ENCODE data around the gene KRI1.

Gene KRI1

DNA sequence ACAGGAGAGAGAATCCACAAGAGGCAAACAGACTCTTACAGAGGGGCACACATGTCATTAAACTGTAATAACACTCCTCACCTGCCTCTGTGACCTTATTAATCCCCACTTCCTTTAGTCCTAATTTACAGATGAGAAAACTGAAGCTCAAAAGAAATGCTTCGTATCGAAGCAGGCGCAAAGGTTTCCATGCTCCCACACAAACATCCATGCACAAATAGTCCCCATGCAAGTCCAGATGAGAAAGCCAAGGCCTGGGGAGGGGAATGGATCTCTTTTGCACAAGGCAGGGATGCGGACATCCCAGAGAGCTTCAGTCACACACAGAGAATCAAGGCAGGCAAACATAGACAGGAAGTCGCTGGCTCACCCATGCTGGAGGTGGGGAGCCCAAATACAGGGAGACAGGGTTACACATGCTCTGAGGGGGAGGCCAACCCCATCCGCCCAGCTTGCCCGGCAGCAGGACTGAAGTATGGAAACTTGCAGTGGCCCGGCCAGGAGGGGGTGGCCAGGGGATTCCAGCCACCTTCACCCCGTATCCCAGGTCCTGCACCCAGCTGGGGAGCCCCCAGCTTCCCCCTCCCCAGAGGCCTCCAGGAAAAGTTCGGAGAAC is 49.0 kb downstream of the KRI1 start:
- no peak for DNase-seq

DNA sequence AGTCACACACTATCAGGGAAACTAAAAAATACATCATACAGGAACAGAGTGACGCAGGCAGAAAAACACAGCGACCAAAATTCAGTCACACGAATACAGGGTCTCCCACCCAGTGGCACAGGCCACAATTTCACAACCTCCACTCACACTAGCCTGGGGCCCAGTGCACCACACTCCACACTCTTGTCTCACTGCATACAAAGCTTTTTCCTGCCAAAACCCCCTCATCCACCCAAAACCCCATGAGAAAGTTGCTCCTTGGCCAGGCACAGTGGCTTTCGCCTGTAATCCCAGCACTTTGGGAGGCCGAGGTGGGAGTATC is 49.8 kb downstream of the KRI1 start:
- DNase-seq: no peak

DNA sequence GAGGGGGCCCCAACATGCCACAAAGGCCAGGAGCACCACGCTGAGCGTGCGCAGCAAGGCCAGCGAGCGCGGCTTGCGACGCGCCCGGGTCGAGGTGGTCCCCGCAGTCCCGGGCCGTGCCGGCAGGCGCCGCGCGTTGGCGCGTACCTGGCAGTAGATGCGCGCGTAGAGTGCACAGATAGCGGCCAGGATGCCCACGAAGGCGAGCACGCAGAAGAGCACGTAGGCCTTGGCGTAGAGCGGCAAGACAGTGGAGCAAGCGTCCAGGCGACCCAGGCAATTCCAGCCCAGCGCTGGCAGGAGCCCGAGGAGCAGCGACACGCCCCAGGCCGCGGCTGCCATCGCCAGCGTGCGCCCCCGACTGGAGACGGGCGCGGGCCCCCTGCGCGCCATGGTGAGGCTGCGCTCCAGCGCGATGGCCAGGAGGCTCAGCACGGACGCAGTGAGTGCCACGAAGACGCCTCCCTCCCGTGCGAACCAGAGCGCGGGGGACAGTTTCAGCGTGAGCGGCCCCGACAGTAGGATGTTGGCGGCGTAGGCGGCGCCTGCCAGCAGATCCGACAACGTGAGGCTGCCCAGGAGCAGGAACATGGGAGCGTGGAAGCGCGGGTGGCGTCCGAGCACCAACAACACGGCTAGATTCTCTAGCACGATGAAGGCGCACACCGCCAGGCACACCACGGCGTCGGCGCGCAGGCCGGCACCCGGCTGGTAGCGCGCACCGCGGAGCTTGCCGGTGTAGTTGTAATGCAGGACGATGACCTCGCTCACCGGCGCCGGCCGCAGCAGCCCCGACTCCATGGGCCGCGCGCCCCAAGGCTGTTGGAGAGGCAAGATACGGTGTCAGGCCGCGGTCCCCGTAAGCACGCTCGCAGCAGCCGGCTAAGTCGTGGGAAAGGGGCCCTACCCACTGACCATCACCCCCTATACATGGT is 51.3 kb downstream of the KRI1 start:
- DNase-seq: no peak

GRCh38 chr19:10513223-10513622 is 52.6 kb downstream of the KRI1 start:
- no peak for DNase-seq

DNA sequence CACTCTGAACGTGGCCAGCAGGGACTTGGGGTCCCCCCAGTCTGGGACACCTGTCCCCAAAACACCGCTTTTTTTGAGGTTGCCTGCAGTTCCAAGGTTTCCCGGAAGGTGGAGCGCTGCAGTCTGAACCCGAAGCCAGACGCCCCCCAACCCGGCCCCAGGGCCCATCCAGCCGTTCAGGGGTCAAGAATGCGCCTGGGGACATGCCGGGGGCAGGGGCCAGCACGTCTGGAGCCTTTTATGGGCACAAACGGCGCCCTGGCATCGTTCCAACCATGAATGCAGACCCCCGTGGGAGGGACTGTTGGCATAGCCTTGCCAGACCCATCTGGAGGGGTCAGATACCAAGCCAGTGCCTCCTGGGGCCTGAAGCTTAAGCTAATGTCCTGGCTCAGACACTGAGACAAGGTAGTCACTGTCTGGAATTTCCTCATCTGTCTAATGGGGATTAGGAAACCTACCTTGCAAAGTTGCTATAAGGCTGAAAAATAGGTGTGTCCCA is 55.5 kb downstream of the KRI1 start:
- DNase-seq: no peak

DNA sequence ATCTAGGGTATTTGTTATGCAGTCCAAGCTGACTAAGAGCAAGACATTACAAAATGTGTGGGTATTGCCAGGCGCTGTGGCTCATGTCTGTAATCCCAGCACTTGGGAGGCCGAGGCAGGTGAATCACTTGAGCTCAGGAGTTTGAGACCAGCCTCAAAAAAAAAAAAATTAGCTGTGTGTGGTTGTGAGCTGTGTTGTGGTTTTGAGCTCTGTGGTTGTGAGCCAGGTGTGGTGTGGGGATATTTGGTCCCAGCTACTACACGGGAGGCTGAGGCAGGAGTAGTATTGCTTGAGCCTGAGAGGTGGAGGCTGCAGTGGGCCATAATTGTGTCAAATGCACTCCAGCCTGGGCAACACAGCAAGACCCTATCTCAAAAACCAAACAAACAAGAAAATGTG is 57.1 kb downstream of the KRI1 start:
- no peak for DNase-seq

DNA sequence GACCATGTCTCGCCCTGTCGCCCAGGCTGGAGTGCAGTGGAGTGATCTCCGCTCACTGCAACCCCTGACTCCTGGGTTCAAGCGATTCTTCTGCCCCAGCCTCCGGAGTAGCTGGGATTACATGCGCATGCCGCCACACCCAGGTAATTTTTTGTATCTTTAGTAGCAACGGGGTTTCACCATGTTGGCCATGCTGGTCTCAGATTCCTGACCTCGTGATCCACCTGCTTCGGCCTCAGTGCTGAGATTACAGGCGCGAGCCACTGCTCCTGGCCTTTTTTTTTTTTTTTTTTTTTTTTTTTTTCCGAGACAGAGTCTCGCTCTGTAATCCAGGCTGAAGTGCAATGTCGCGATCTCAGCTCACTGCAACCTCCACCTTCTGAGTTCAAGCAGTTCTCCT is 57.8 kb downstream of the KRI1 start:
- DNase-seq: no peak

DNA sequence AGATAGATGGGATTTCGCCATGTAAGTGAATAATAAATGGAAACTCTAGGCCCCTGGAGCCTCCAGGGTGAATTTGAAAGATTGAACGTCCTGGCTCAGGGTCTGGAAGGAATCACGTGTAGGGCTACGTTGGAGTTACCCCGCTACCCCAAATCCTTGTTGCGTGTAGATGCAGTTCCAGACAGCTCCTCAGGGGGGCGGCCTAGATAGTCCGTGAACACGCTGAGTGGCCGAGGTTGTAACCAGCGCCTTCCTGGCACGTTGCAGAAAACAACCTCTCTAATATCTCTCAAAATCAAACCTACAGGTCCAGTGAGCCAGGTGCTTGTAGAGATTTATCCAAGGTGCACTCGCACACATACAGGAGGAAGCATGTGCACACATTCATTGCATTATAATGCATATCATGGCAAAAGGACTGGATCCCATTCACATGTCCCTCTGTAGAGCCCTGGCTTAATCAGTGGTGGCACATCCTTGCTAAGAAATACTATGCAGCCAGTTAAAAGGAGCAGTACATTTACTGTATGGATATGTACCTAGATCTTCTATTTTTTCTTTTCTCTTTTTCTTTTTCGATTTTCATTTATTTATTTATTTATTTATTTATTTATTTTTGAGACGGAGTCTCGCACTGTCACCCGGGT is 60.1 kb downstream of the KRI1 start:
- DNase-seq: peak; percentile 24

Data from NCI-H1436 (cell line).